Panc1 (cell line): ENCODE measurements around the gene STAT4. TPM values are rescaled to one million over a fixed set of nuclear protein-coding genes. Genes with fewer than 3 reads are reported as not detected.

Source experiments
- ATAC-seq: fragments of 200-7000 bp; cut with Tn5 transposase; 2 replicates; pipeline ENCODE4 v1.9.1; 2020; ENCODE audit warnings: mild to moderate bottlenecking, moderate library complexity
- BruUV-seq: library from RNA; stranded (reverse); fragments of 400-500 nt; replicated peaks from 2 replicates; lab custom pipeline; 2021; lab: Mats Ljungman, UMichigan
- CTCF ChIA-PET: fragments of 300-600 bp; sonication (Branson Sonifier 250); formaldehyde crosslinking; loops from one replicate; lab custom pipeline; 2022; ENCODE audit warnings: antibody characterized with exemption; lab: Charles Lee
- POLR2A ChIA-PET: fragments of 300-600 bp; sonication (Branson Sonifier 250); formaldehyde crosslinking; loops from one replicate; lab custom pipeline; 2022; ENCODE audit warnings: antibody characterized with exemption; lab: Charles Lee
- DNase-seq: peaks from one replicate; pipeline ENCODE4 v3.0.0-alpha.2; 2010; ENCODE audit warnings: low read depth, low spot score
- H3K27ac ChIP-seq: 2 replicates; pipeline ENCODE4 v1.5.1; 2011; ENCODE audit warnings: mild to moderate bottlenecking, low read length, inconsistent platforms
- H3K27me3 ChIP-seq: fragments of 200-500 bp; sonication (Bioruptor generic); 2 replicates; pipeline ENCODE4 v1.6.0; 2014; ENCODE audit warnings: low read length, inconsistent platforms; ENCODE audit not compliant: control insufficient read depth, insufficient read depth
- H3K36me3 ChIP-seq: fragments of 200-500 bp; sonication (Bioruptor generic); 2 replicates; pipeline ENCODE4 v1.5.1; 2014; ENCODE audit warnings: inconsistent platforms, mild to moderate bottlenecking, low read length, moderate library complexity; ENCODE audit not compliant: control insufficient read depth, insufficient read depth
- H3K4me1 ChIP-seq: 2 replicates; pipeline ENCODE4 v1.5.1; 2011; ENCODE audit warnings: inconsistent platforms, mild to moderate bottlenecking, low read length, moderate library complexity; ENCODE audit not compliant: control insufficient read depth, insufficient read depth
- H3K4me3 ChIP-seq, 2 experiments: 2 replicates each; pipeline ENCODE4 v1.5.1; 2011 to 2012; ENCODE audit warnings: low read depth in 2 of 2, low read length in 2 of 2, mild to moderate bottlenecking in 2 of 2, inconsistent platforms in 1 of 2, moderate library complexity in 1 of 2
- H3K9me3 ChIP-seq: fragments of 200-500 bp; sonication (Bioruptor generic); 2 replicates; pipeline ENCODE4 v1.5.1; 2014; ENCODE audit warnings: low read depth, mild to moderate bottlenecking, inconsistent platforms, low read length, moderate library complexity; ENCODE audit not compliant: control insufficient read depth, insufficient read depth
- CTCF ChIP-seq: fragments of 450-650 bp; IDR thresholded peaks from 2 replicates; pipeline ENCODE4 v1.5.1; 2017; ENCODE audit warnings: mild to moderate bottlenecking
- POLR2AphosphoS5 ChIP-seq: IDR thresholded peaks from 2 replicates; pipeline ENCODE4 v1.6.1; 2012; ENCODE audit warnings: mild to moderate bottlenecking, low read depth, low read length, moderate library complexity
- REST ChIP-seq, 2 experiments: IDR thresholded peaks; 2 replicates each; pipeline ENCODE4 v1.6.1; 2011 to 2012; ENCODE audit warnings: low read depth in 2 of 2, control low read depth in 1 of 2, low read length in 1 of 2, mild to moderate bottlenecking in 1 of 2, moderate library complexity in 1 of 2; ENCODE audit not compliant: insufficient read depth in 1 of 2
- SIN3A ChIP-seq: IDR thresholded peaks from 2 replicates; pipeline ENCODE4 v1.6.1; 2012; ENCODE audit warnings: low read depth, mild to moderate bottlenecking, low read length, moderate library complexity, borderline replicate concordance; ENCODE audit not compliant: insufficient read depth
- TCF7L2 ChIP-seq: IDR thresholded peaks from 2 replicates; pipeline ENCODE4 v1.6.1; 2011; ENCODE audit warnings: mild to moderate bottlenecking, low read depth, low read length, inconsistent platforms
- in situ Hi-C: cut with HindIII; loops from 2 replicates; pipeline ENCODE4 v1.10.0; 2016; ENCODE audit warnings: low sequenced_read_pairs, low pct_unique_long_range_greater_than_20kb
- intact Hi-C: fragments of 100-400 bp; cut with micrococcal nuclease; formaldehyde crosslinking; loops from one replicate; pipeline ENCODE4 v1.10.0; 2022; ENCODE audit not compliant: unreplicated experiment
- total RNA-seq: library from RNA; stranded (reverse); gene quantifications from one replicate; pipeline ENCODE4 v1.2.1, GENCODE V29; 2021; ENCODE audit not compliant: unreplicated experiment

STAT4 gene
- total RNA-seq, 1 experiment from 2014 or later, result 0.05 TPM

GRCh38 chr2:191174442-191174841 is 23.6 kb upstream of the STAT4 start:
- BruUV-seq, result no TSS peak
- H3K9me3 ChIP-seq, result no peaks in the 10 kb centered on the region
- H3K4me3 ChIP-seq, result no peak overlapping the region
- ChIA-PET POLR2A (no interaction called here), CTCF (no interaction called here)
- no peaks in the 10 kb centered on the region for H3K27me3 ChIP-seq
- no peaks in the 10 kb centered on the region for H3K36me3 ChIP-seq
- ATAC-seq, result no peak
- TF ChIP-seq SIN3A (no peak), POLR2AphosphoS5 (no peak), TCF7L2 (no peak), REST (IDR thresholded peaks at IDR 0.05; ENCODE audit: insufficient read depth in 1 of 2, low read depth in 2 of 2, low read length in 1 of 2) (no peak), CTCF (no peak)
- peaks cover 33% of the 10 kb centered on the region for H3K4me1 ChIP-seq
- no peak for DNase-seq
- in situ Hi-C loops (no loop called here), intact Hi-C loops (no loop called here)
- no peak overlapping the region; the same call in 1 of the 2 replicates for H3K27ac ChIP-seq

GRCh38 chr2:191173206-191173605 is 22.4 kb upstream of the STAT4 start:
- Histone ChIP-seq H3K27ac (no peak overlapping the region), H3K36me3 (no peaks in the 10 kb centered on the region), H3K9me3 (no peaks in the 10 kb centered on the region), H3K4me3 (no peak overlapping the region), H3K4me1 (peaks cover 33% of the 10 kb centered on the region), H3K27me3 (no peaks in the 10 kb centered on the region)
- intact Hi-C loops, result no loop called here
- CTCF ChIA-PET, result no interaction called here
- POLR2A ChIA-PET, result interaction anchor here (0.6 kb wide), 2 partner anchors 190 to 368 kb away, joined by 3 to 5 read pairs; no protein-coding TSS in a partner anchor
- no TSS peak for BruUV-seq
- TF ChIP-seq SIN3A, result no peak
- TF ChIP-seq CTCF, result no peak
- no peak for TF ChIP-seq REST (IDR thresholded peaks at IDR 0.05; ENCODE audit: insufficient read depth in 1 of 2, low read depth in 2 of 2, low read length in 1 of 2)
- TF ChIP-seq POLR2AphosphoS5, result no peak
- no peak for TF ChIP-seq TCF7L2
- DNase-seq (no peak), ATAC-seq (no peak)
- in situ Hi-C loops, result no loop called here
